ENCODE data around the gene MAD1L1.

GRCh38 chr7:1947586-1948217 is 285.0 kb downstream of the MAD1L1 start:
- TF ChIP-seq CTCF (IDR thresholded peaks at IDR 0.05) (no peak), POLR2A (IDR thresholded peaks at IDR 0.05) (no peak)
